H1 (cell line): ENCODE results near the gene B4GALT5. TPM values are rescaled to one million over a fixed set of nuclear protein-coding genes. Genes with fewer than 3 reads are reported as not detected.

Source experiments
- CREB1 ChIP-seq: IDR thresholded peaks from 2 replicates; pipeline ENCODE4 v1.6.1; 2012; ENCODE audit warnings: inconsistent platforms
- GABPA ChIP-seq: IDR thresholded peaks from 2 replicates; pipeline ENCODE4 v1.6.1; 2011; ENCODE audit warnings: mild to moderate bottlenecking, low read length, moderate library complexity, borderline replicate concordance; ENCODE audit not compliant: insufficient read depth
- GTF2F1 ChIP-seq: IDR thresholded peaks from 2 replicates; pipeline ENCODE4 v1.6.1; 2012; ENCODE audit warnings: low read depth, low read length, improper control_type of control experiment, borderline replicate concordance
- NANOG ChIP-seq: IDR thresholded peaks from 2 replicates; pipeline ENCODE4 v1.6.1; 2011; ENCODE audit warnings: low read length, low read depth, mild to moderate bottlenecking, inconsistent platforms; ENCODE audit not compliant: insufficient read depth, poor library complexity, severe bottlenecking
- NRF1 ChIP-seq: IDR thresholded peaks from 2 replicates; pipeline ENCODE4 v1.6.1; 2011; ENCODE audit warnings: mild to moderate bottlenecking, low read depth, low read length, improper control_type of control experiment
- POLR2AphosphoS5 ChIP-seq: IDR thresholded peaks from 2 replicates; pipeline ENCODE4 v1.6.1; 2011; ENCODE audit warnings: low read depth, low read length
- RBBP5 ChIP-seq: IDR thresholded peaks from 2 replicates; pipeline ENCODE4 v1.7.1; 2012; ENCODE audit warnings: low read depth, mild to moderate bottlenecking, inconsistent platforms, low read length, moderate library complexity, borderline replicate concordance
- RFX5 ChIP-seq: IDR thresholded peaks from 2 replicates; pipeline ENCODE4 v1.6.1; 2011; ENCODE audit warnings: low read depth, low read length, improper control_type of control experiment, borderline replicate concordance
- TBP ChIP-seq: IDR thresholded peaks from 2 replicates; pipeline ENCODE4 v1.6.1; 2011; ENCODE audit warnings: low read depth, low read length, improper control_type of control experiment
- polyA plus RNA-seq, 7 experiments: library from polyadenylated mRNA; depleted of rRNA in 3 of 7; stranded (reverse) in 5 of 7; unstranded in 2 of 7; fragments of >200 nt in 5 of 7; fragments of 200-250 nt in 2 of 7; gene quantifications; 1 replicate in 5 of 7; 2 replicates in 1 of 7; 4 replicates in 1 of 7; pipeline versions ENCODE4 v1.2.1 to v1.2.3, GENCODE V29; 2011 to 2013; ENCODE audit warnings: missing spikeins in 2 of 7, mixed read lengths in 2 of 7
- total RNA-seq: library from RNA; stranded (reverse); fragmentation: NEBNext Ultra II Directional; extraction: Animal tissue kit (Norgen Biotek cat#: 25700); gene quantifications from 2 replicates; pipeline ENCODE4 v1.2.1, GENCODE V29; 2021
- TF ChIP-seq, protein P1 (sequence below): fragments of 300-600 bp; sonication (generic); IDR thresholded peaks from 2 replicates; pipeline ENCODE4 v1.7.1; 2012; ENCODE audit warnings: low read length, moderate library complexity, mild to moderate bottlenecking, inconsistent platforms; ENCODE audit not compliant: insufficient replicate concordance
- TF ChIP-seq, protein P2 (sequence below): IDR thresholded peaks from 2 replicates; pipeline ENCODE4 v1.6.1; 2011; ENCODE audit warnings: low read length, improper control_type of control experiment

B4GALT5 gene
- total and polyA plus RNA-seq, 2 of the 8 experiments (the other 6 are each of a cell fraction or from before 2014, with no cell fraction given): 46.5 to 75.4 TPM

DNA sequence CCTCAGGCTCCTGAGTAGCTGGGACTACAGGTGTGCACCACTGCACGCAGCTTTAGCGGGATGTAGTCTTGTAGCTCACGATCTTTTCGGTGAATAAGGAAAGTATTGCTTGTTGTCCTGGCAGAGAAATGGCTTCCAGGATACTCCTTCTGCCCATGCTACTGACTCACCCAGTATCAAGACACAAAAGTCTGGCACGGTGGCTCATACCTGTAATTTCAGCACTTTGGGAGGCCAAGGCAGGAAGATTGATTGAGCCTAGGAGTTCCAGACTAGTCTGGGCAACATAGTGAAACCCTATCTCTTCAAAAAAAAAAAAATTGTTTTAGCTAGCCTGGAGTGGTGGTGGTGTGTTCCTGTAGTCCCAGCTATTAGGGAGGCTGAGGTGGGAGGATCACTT, 40.9 kb upstream of the B4GALT5 start (continued):
- TF ChIP-seq, protein P1, sequence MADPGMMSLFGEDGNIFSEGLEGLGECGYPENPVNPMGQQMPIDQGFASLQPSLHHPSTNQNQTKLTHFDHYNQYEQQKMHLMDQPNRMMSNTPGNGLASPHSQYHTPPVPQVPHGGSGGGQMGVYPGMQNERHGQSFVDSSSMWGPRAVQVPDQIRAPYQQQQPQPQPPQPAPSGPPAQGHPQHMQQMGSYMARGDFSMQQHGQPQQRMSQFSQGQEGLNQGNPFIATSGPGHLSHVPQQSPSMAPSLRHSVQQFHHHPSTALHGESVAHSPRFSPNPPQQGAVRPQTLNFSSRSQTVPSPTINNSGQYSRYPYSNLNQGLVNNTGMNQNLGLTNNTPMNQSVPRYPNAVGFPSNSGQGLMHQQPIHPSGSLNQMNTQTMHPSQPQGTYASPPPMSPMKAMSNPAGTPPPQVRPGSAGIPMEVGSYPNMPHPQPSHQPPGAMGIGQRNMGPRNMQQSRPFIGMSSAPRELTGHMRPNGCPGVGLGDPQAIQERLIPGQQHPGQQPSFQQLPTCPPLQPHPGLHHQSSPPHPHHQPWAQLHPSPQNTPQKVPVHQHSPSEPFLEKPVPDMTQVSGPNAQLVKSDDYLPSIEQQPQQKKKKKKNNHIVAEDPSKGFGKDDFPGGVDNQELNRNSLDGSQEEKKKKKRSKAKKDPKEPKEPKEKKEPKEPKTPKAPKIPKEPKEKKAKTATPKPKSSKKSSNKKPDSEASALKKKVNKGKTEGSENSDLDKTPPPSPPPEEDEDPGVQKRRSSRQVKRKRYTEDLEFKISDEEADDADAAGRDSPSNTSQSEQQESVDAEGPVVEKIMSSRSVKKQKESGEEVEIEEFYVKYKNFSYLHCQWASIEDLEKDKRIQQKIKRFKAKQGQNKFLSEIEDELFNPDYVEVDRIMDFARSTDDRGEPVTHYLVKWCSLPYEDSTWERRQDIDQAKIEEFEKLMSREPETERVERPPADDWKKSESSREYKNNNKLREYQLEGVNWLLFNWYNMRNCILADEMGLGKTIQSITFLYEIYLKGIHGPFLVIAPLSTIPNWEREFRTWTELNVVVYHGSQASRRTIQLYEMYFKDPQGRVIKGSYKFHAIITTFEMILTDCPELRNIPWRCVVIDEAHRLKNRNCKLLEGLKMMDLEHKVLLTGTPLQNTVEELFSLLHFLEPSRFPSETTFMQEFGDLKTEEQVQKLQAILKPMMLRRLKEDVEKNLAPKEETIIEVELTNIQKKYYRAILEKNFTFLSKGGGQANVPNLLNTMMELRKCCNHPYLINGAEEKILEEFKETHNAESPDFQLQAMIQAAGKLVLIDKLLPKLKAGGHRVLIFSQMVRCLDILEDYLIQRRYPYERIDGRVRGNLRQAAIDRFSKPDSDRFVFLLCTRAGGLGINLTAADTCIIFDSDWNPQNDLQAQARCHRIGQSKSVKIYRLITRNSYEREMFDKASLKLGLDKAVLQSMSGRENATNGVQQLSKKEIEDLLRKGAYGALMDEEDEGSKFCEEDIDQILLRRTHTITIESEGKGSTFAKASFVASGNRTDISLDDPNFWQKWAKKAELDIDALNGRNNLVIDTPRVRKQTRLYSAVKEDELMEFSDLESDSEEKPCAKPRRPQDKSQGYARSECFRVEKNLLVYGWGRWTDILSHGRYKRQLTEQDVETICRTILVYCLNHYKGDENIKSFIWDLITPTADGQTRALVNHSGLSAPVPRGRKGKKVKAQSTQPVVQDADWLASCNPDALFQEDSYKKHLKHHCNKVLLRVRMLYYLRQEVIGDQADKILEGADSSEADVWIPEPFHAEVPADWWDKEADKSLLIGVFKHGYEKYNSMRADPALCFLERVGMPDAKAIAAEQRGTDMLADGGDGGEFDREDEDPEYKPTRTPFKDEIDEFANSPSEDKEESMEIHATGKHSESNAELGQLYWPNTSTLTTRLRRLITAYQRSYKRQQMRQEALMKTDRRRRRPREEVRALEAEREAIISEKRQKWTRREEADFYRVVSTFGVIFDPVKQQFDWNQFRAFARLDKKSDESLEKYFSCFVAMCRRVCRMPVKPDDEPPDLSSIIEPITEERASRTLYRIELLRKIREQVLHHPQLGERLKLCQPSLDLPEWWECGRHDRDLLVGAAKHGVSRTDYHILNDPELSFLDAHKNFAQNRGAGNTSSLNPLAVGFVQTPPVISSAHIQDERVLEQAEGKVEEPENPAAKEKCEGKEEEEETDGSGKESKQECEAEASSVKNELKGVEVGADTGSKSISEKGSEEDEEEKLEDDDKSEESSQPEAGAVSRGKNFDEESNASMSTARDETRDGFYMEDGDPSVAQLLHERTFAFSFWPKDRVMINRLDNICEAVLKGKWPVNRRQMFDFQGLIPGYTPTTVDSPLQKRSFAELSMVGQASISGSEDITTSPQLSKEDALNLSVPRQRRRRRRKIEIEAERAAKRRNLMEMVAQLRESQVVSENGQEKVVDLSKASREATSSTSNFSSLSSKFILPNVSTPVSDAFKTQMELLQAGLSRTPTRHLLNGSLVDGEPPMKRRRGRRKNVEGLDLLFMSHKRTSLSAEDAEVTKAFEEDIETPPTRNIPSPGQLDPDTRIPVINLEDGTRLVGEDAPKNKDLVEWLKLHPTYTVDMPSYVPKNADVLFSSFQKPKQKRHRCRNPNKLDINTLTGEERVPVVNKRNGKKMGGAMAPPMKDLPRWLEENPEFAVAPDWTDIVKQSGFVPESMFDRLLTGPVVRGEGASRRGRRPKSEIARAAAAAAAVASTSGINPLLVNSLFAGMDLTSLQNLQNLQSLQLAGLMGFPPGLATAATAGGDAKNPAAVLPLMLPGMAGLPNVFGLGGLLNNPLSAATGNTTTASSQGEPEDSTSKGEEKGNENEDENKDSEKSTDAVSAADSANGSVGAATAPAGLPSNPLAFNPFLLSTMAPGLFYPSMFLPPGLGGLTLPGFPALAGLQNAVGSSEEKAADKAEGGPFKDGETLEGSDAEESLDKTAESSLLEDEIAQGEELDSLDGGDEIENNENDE: no peak
- TF ChIP-seq POLR2AphosphoS5 (no peak), NANOG (no peak), RFX5 (no peak), NRF1 (no peak), TBP (no peak), GTF2F1 (no peak), GABPA (no peak), CREB1 (no peak), RBBP5 (no peak)
- TF ChIP-seq, protein P2, sequence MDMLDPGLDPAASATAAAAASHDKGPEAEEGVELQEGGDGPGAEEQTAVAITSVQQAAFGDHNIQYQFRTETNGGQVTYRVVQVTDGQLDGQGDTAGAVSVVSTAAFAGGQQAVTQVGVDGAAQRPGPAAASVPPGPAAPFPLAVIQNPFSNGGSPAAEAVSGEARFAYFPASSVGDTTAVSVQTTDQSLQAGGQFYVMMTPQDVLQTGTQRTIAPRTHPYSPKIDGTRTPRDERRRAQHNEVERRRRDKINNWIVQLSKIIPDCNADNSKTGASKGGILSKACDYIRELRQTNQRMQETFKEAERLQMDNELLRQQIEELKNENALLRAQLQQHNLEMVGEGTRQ: no peak
